Tibial artery (tissue), 4 donors: ENCODE results near the gene THSD7A.

ENCODE experiments used
- DNase-seq, 2 donors: peaks; one replicate each; pipeline ENCODE4 v3.0.0-alpha.2; 2019
- H3K27ac ChIP-seq, 2 donors: fragments of 200-600 bp; sonication (generic) in 1 of 2; 1 replicate in 1 of 2; 2 replicates in 1 of 2; pipeline ENCODE4 v1.5.1; 2018 to 2019; ENCODE audit warnings: mild to moderate bottlenecking in 1 of 2
- H3K27me3 ChIP-seq, 2 donors: fragments of 200-600 bp; sonication (generic) in 1 of 2; one replicate each; pipeline versions ENCODE4 v1.5.1 to v1.6.0; 2016 to 2019
- H3K36me3 ChIP-seq, 3 donors: fragments of 200-600 bp; sonication (generic) in 2 of 3; one replicate each; pipeline ENCODE4 v1.5.1; 2016 to 2019; ENCODE audit warnings: mild to moderate bottlenecking in 2 of 3
- H3K4me1 ChIP-seq, 4 donors: fragments of 200-600 bp; sonication (generic) in 2 of 4; 1 replicate in 3 of 4; 2 replicates in 1 of 4; pipeline ENCODE4 v1.5.1; 2016 to 2019
- H3K4me3 ChIP-seq, 2 donors: fragments of 200-600 bp; sonication (generic) in 1 of 2; 1 replicate in 1 of 2; 2 replicates in 1 of 2; pipeline ENCODE4 v1.5.1; 2018 to 2019; ENCODE audit warnings: mild to moderate bottlenecking in 2 of 2
- H3K9me3 ChIP-seq, 3 donors: fragments of 200-600 bp; sonication (generic) in 1 of 3; one replicate each; pipeline ENCODE4 v1.5.1; 2016 to 2019
- intact Hi-C: fragments of 100-400 bp; cut with DNase I; formaldehyde crosslinking; loops from one replicate; pipeline ENCODE4 v1.15.0; 2023; ENCODE audit warnings: low total_unique reads
- TF ChIP-seq, protein P1 (sequence below), 2 experiments: fragments of 200-600 bp in 1 of 2; fragments of 450-650 bp in 1 of 2; IDR thresholded peaks; one replicate each; pipeline ENCODE4 v1.5.1; 2017 to 2019; ENCODE audit warnings: antibody characterized with exemption in 2 of 2, mild to moderate bottlenecking in 1 of 2, moderate library complexity in 1 of 2

THSD7A gene

DNA sequence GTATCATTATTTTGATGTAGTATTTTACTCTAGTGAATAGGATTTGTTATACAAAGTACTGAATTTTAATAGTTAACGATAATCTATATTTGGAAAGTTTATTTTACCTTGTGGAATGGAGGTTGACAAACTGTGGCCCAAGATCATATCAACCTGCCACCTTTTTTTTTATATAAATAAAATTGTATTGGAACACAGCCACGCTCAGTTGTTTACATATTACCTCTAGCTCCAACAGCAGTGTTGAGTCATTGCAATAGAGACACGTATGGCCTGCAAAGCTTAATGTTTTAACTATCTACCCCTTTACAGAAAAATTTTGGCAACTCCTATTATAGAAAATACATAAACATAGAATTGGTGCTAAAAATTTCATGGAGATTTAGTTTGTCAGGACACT, 239.3 kb downstream of the THSD7A start:
- TF ChIP-seq, protein P1, sequence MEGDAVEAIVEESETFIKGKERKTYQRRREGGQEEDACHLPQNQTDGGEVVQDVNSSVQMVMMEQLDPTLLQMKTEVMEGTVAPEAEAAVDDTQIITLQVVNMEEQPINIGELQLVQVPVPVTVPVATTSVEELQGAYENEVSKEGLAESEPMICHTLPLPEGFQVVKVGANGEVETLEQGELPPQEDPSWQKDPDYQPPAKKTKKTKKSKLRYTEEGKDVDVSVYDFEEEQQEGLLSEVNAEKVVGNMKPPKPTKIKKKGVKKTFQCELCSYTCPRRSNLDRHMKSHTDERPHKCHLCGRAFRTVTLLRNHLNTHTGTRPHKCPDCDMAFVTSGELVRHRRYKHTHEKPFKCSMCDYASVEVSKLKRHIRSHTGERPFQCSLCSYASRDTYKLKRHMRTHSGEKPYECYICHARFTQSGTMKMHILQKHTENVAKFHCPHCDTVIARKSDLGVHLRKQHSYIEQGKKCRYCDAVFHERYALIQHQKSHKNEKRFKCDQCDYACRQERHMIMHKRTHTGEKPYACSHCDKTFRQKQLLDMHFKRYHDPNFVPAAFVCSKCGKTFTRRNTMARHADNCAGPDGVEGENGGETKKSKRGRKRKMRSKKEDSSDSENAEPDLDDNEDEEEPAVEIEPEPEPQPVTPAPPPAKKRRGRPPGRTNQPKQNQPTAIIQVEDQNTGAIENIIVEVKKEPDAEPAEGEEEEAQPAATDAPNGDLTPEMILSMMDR (IDR thresholded peaks at IDR 0.05) = no peak
- no peak for DNase-seq
- no peaks in the 10 kb centered on the region for H3K4me1 ChIP-seq
- no peaks in the 10 kb centered on the region for H3K27me3 ChIP-seq
- intact Hi-C loops = no loop called here
- no peaks in the 10 kb centered on the region for H3K36me3 ChIP-seq
- H3K27ac ChIP-seq = no peak overlapping the region
- H3K9me3 ChIP-seq = no peaks in the 10 kb centered on the region
- H3K4me3 ChIP-seq = no peak overlapping the region

DNA sequence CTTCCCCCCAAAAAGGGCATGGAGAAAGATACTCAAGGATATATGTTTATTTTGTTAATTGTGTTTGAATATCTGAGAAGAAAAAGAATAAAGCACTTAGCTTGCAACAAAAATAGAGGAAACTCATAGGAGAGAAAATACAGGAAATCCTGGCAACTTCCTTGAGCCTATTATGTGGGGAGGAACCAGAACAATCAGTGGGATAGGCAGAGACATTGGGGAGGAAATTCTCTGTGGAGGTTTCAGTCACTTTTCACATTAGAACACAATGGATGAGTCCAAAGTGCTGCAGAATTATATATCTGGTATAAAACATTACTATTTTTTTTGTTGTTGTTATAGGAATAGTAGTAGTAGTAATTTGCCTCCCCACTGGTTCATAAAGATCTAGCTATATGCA, 240.1 kb downstream of the THSD7A start:
- Histone ChIP-seq H3K27me3 (no peaks in the 10 kb centered on the region), H3K9me3 (no peaks in the 10 kb centered on the region), H3K36me3 (no peaks in the 10 kb centered on the region), H3K27ac (no peak overlapping the region), H3K4me3 (no peak overlapping the region), H3K4me1 (no peaks in the 10 kb centered on the region)
- TF ChIP-seq, protein P1 (IDR thresholded peaks at IDR 0.05) = no peak
- no peak for DNase-seq
- intact Hi-C loops = no loop called here

DNA sequence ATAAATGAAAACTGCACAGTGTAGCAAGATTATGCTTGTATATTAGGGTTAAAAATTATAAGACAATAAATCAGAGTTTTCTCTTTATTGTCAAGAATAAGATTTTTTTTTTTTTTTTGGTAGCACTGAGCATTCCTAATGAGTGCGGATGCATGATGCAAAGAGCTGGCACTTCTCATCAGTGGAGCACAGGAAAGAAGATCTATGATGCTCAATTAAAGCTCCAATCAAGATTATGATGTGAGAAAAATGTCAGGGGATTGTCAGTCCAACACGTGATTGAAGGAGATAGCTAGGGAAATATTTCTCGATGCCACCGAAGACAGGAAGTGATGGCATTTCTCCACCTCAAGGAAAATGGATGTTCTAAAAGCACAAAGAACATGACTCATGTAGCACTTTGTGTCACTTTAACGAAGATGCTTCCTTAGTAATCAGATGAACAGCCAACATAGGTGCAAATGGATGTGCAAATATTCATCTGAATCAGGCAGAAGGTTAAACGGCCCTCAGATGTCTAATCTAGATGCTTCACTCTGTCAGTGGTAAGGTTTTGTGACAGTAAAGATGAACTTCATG, 240.9 kb downstream of the THSD7A start:
- Histone ChIP-seq H3K36me3 (no peaks in the 10 kb centered on the region), H3K4me1 (no peaks in the 10 kb centered on the region), H3K9me3 (no peaks in the 10 kb centered on the region), H3K27ac (no peak overlapping the region), H3K27me3 (no peaks in the 10 kb centered on the region), H3K4me3 (no peak overlapping the region)
- TF ChIP-seq, protein P1 (IDR thresholded peaks at IDR 0.05) = no peak
- DNase-seq = no peak
- intact Hi-C loops = no loop called here

DNA sequence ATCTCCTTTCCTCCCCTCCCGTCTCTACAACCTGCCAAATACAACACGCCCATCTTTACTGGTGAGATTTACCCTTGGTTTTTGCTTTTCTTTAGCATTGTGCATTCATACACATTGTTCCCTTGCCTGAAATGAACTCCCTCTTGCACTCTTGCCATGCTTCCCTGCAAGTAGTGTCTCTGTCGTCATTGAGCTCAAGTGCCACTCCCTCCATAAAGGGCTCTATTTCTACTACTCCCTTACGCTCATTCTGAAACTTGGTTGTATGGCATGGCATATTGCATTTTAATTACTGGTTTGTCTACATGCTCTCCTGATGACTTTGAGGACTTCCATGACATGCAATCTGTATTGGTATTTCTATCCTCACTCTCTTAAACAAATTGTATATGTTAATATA, 242.7 kb downstream of the THSD7A start:
- no peak for DNase-seq
- Histone ChIP-seq H3K9me3 (no peaks in the 10 kb centered on the region), H3K4me3 (no peak overlapping the region), H3K27ac (no peak overlapping the region), H3K36me3 (no peaks in the 10 kb centered on the region), H3K27me3 (no peaks in the 10 kb centered on the region), H3K4me1 (no peaks in the 10 kb centered on the region)
- intact Hi-C loops = no loop called here
- TF ChIP-seq, protein P1 (IDR thresholded peaks at IDR 0.05) = no peak

DNA sequence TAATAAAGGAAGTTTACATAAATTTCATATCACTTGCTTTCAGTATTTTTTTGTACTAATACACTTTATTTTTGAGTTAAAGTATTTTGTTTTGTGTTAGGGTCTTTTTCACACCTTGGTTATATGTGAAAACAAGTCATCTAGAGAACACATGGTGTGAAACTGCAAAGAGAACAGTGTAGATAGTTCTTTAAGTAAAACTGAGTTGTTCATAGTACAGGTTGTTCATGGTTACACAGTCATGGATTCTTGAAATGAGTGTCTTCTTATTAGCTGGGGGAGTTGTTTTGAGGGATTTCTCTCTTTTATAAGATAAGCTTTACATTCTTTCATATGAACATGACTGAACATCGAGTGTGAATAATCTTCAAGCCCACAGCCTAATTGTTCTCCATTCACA, 244.2 kb downstream of the THSD7A start:
- Histone ChIP-seq H3K27me3 (no peaks in the 10 kb centered on the region), H3K36me3 (no peaks in the 10 kb centered on the region), H3K4me3 (no peak overlapping the region), H3K27ac (no peak overlapping the region), H3K4me1 (no peaks in the 10 kb centered on the region), H3K9me3 (no peaks in the 10 kb centered on the region)
- no peak for DNase-seq
- intact Hi-C loops = no loop called here
- TF ChIP-seq, protein P1 (IDR thresholded peaks at IDR 0.05) = no peak

DNA sequence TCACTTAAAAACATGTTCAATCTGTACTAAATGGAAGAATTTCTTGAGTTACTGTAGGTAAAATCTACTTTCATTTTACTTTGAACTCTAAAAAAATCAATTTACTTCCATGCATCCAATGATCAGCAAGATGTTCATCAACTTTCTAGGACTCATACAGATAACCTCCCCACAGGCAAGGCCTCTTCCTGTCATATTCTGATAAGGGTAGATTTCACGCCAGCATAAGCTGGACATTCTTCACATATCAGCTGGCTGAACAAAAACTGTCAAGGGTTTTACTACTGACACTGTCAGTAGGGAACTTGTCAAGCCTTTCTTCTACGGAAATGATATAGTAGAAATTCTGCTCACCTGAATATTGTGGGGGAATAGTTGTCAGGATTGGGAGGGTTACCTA, 244.9 kb downstream of the THSD7A start:
- H3K27me3 ChIP-seq = no peaks in the 10 kb centered on the region
- no peak for DNase-seq
- H3K4me3 ChIP-seq = no peak overlapping the region
- no peaks in the 10 kb centered on the region for H3K4me1 ChIP-seq
- TF ChIP-seq, protein P1 (IDR thresholded peaks at IDR 0.05) = no peak
- no peak overlapping the region for H3K27ac ChIP-seq
- intact Hi-C loops = no loop called here
- H3K36me3 ChIP-seq = no peaks in the 10 kb centered on the region
- H3K9me3 ChIP-seq = no peaks in the 10 kb centered on the region
